GM23338 (cell line): ENCODE measurements around the gene TGM6. TPM values are rescaled to one million over a fixed set of nuclear protein-coding genes. Genes with fewer than 3 reads are reported as not detected.

Source experiments
- ATAC-seq: fragments of 200-7000 bp; cut with Tn5 transposase; 3 replicates; pipeline ENCODE4 v1.9.1; 2020
- DNase-seq: peaks from one replicate; pipeline ENCODE4 v3.0.0-alpha.2; 2015; ENCODE audit warnings: low spot score
- H2AFZ ChIP-seq: fragments of 200-600 bp; sonication (generic); 2 replicates; pipeline ENCODE4 v1.8.0; 2016; ENCODE audit warnings: antibody characterized with exemption, mild to moderate bottlenecking, moderate library complexity
- H3F3A ChIP-seq: fragments of 200-600 bp; sonication (generic); replicated peaks from 2 replicates; pipeline ENCODE4 v1.8.0; 2017; ENCODE audit warnings: antibody characterized with exemption, mixed run types, low read depth
- H3K27ac ChIP-seq: fragments of 200-600 bp; sonication (generic); 2 replicates; pipeline ENCODE4 v1.6.1; 2016; ENCODE audit warnings: low read depth
- H3K27me3 ChIP-seq: fragments of 200-600 bp; sonication (generic); 2 replicates; pipeline ENCODE4 v1.8.0; 2016; ENCODE audit warnings: mild to moderate bottlenecking, mixed run types, moderate library complexity; ENCODE audit not compliant: insufficient read depth
- H3K36me3 ChIP-seq: fragments of 200-600 bp; sonication (generic); 2 replicates; pipeline ENCODE4 v1.8.0; 2016; ENCODE audit warnings: mild to moderate bottlenecking; ENCODE audit not compliant: insufficient read depth
- H3K4me1 ChIP-seq: fragments of 200-600 bp; sonication (generic); 2 replicates; pipeline ENCODE4 v1.8.0; 2016; ENCODE audit warnings: mild to moderate bottlenecking, moderate library complexity; ENCODE audit not compliant: insufficient read depth
- H3K4me2 ChIP-seq: fragments of 200-600 bp; sonication (generic); 2 replicates; pipeline ENCODE4 v1.7.1; 2017; ENCODE audit warnings: mixed run types
- H3K4me3 ChIP-seq: fragments of 200-600 bp; sonication (generic); 2 replicates; pipeline ENCODE4 v1.6.1; 2016; ENCODE audit warnings: mixed run types
- H3K79me2 ChIP-seq: fragments of 200-600 bp; sonication (generic); replicated peaks from 2 replicates; pipeline ENCODE4 v1.8.0; 2017; ENCODE audit warnings: mild to moderate bottlenecking; ENCODE audit not compliant: insufficient read depth
- H3K9me2 ChIP-seq: fragments of 200-600 bp; sonication (generic); 2 replicates; pipeline ENCODE4 v1.8.0; 2017; ENCODE audit not compliant: insufficient read depth
- H4K20me1 ChIP-seq: fragments of 200-600 bp; sonication (generic); replicated peaks from 2 replicates; pipeline ENCODE4 v1.8.0; 2017; ENCODE audit warnings: mild to moderate bottlenecking; ENCODE audit not compliant: insufficient read depth
- H3K27ac Mint-ChIP-seq: 2 replicates; pipeline ENCODE4 v1.8.0; 2020; ENCODE audit warnings: inconsistent platforms, mild to moderate bottlenecking, moderate library complexity, mixed read lengths
- H3K27me3 Mint-ChIP-seq: 3 replicates; pipeline ENCODE4 v1.8.0; 2022; ENCODE audit warnings: low read depth, mild to moderate bottlenecking, moderate library complexity, mixed read lengths, inconsistent platforms; ENCODE audit not compliant: insufficient read depth, poor library complexity
- H3K36me3 Mint-ChIP-seq: 3 replicates; pipeline ENCODE4 v1.8.0; 2021; ENCODE audit warnings: low read depth, mild to moderate bottlenecking, inconsistent platforms, moderate library complexity, mixed read lengths
- H3K4me1 Mint-ChIP-seq: 3 replicates; pipeline ENCODE4 v1.8.0; 2020; ENCODE audit warnings: mild to moderate bottlenecking, inconsistent platforms, mixed read lengths
- H3K4me3 Mint-ChIP-seq: 3 replicates; pipeline ENCODE4 v1.8.0; 2021; ENCODE audit warnings: moderate library complexity, mild to moderate bottlenecking, inconsistent platforms, mixed read lengths
- H3K9me3 Mint-ChIP-seq: 3 replicates; pipeline ENCODE4 v1.8.0; 2020; ENCODE audit warnings: moderate library complexity, mild to moderate bottlenecking, inconsistent platforms, mixed read lengths
- CREB1 ChIP-seq: fragments of 250-450 bp; sonication (Bioruptor Pico); IDR thresholded peaks from 2 replicates; pipeline ENCODE4 v1.5.0; 2020; ENCODE audit warnings: low read depth, mild to moderate bottlenecking, moderate library complexity
- EZH2 ChIP-seq: fragments of 200-600 bp; sonication (generic); IDR thresholded peaks from one replicate; pipeline ENCODE4 v1.8.0; 2017; ENCODE audit warnings: antibody characterized with exemption, mild to moderate bottlenecking, low read depth; ENCODE audit not compliant: unreplicated experiment
- EZH2phosphoT487 ChIP-seq: fragments of 200-600 bp; sonication (generic); IDR thresholded peaks from one replicate; pipeline ENCODE4 v1.8.1; 2018; ENCODE audit warnings: antibody characterized with exemption; ENCODE audit not compliant: unreplicated experiment
- JUNB ChIP-seq: IDR thresholded peaks from one replicate; pipeline ENCODE4 v1.6.1; 2016; ENCODE audit warnings: antibody characterized with exemption; ENCODE audit not compliant: unreplicated experiment
- POLR2AphosphoS5 ChIP-seq: IDR thresholded peaks from 2 replicates; pipeline ENCODE4 v1.6.1; 2016; ENCODE audit warnings: antibody characterized with exemption, low read depth
- STAT1 ChIP-seq: IDR thresholded peaks from one replicate; pipeline ENCODE4 v1.6.1; 2016; ENCODE audit warnings: antibody characterized with exemption; ENCODE audit not compliant: unreplicated experiment
- ZNF114 ChIP-seq: fragments of 250-450 bp; sonication (Bioruptor Pico); IDR thresholded peaks from 2 replicates; pipeline ENCODE4 v1.5.0; 2020; ENCODE audit warnings: mild to moderate bottlenecking, moderate library complexity
- ZNF331 ChIP-seq: fragments of 250-450 bp; sonication (Bioruptor Pico); IDR thresholded peaks from 2 replicates; pipeline ENCODE4 v1.5.0; 2020; ENCODE audit warnings: low read depth, mild to moderate bottlenecking, moderate library complexity
- ZNF462 ChIP-seq: fragments of 250-450 bp; sonication (Bioruptor Pico); IDR thresholded peaks from 2 replicates; pipeline ENCODE4 v1.5.0; 2020; ENCODE audit warnings: mild to moderate bottlenecking, moderate library complexity
- polyA plus RNA-seq: library from polyadenylated mRNA; unstranded; fragments of >200 nt; fragmentation: Nextera tagmentation; extraction: Ambion mirVana; gene quantifications from 2 replicates; pipeline ENCODE4 v1.2.1, GENCODE V29; 2016
- total RNA-seq: library from RNA; depleted of rRNA; stranded (reverse); fragments of >200 nt; shearing (Covaris generic); gene quantifications from 2 replicates; pipeline ENCODE4 v1.2.3, GENCODE V29; 2014
- TF ChIP-seq, protein P1 (sequence below), 2 experiments: fragments of 200-600 bp in 1 of 2; sonication (generic) in 1 of 2; conservative IDR thresholded peaks; 2 replicates each; pipeline versions ENCODE4 v1.5.1 to v1.6.1; 2016 to 2017; ENCODE audit warnings: antibody characterized with exemption in 2 of 2, low read depth in 2 of 2, mild to moderate bottlenecking in 2 of 2, moderate library complexity in 1 of 2

The TGM6 gene
- total and polyA plus RNA-seq, 2 experiments from 2014 or later = not detected

GRCh38 chr20:2378893-2379292, 1.8 kb upstream of the TGM6 start:
- Mint-ChIP-seq H3K9me3 (no peaks in the 10 kb centered on the region), H3K4me3 (no peak overlapping the region), H3K27me3 (peaks cover 10% of the 10 kb centered on the region), H3K4me1 (peaks cover 11% of the 10 kb centered on the region), H3K27ac (no peak overlapping the region), H3K36me3 (no peaks in the 10 kb centered on the region)
- DNase-seq (no peak), ATAC-seq (no peak)
- TF ChIP-seq POLR2AphosphoS5 (no peak), EZH2phosphoT487 (no peak)
- no peaks in the 10 kb centered on the region for H3K79me2 ChIP-seq
- peaks cover 20% of the 10 kb centered on the region; the same call in 1 of the 2 replicates for H3K9me2 ChIP-seq
- H3K4me1 ChIP-seq = no peaks in the 10 kb centered on the region
- no peaks in the 10 kb centered on the region for H3K36me3 ChIP-seq
- no peaks in the 10 kb centered on the region for H4K20me1 ChIP-seq
- no peak overlapping the region for H3K27ac ChIP-seq
- H3F3A ChIP-seq = no peaks in the 10 kb centered on the region
- H3K27me3 ChIP-seq = no peaks in the 10 kb centered on the region
- peak overlapping the region; percentile 43; the same call in 1 of the 2 replicates for H3K4me2 ChIP-seq
- no peak overlapping the region for H3K4me3 ChIP-seq
- peak overlapping the region; percentile 52; the same call in 1 of the 2 replicates for H2AFZ ChIP-seq

- Mint-ChIP-seq H3K4me3 (no peak overlapping the region), H3K9me3 (no peaks in the 10 kb centered on the region), H3K4me1 (peaks cover 11% of the 10 kb centered on the region), H3K27me3 (peaks cover 10% of the 10 kb centered on the region), H3K36me3 (no peaks in the 10 kb centered on the region), H3K27ac (no peak overlapping the region; the same call in 1 of the 2 replicates)
- Histone ChIP-seq H4K20me1 (no peaks in the 10 kb centered on the region), H3K4me1 (no peaks in the 10 kb centered on the region), H2AFZ (peak overlapping the region; percentile 52), H3F3A (no peaks in the 10 kb centered on the region), H3K27ac (no peak overlapping the region), H3K36me3 (no peaks in the 10 kb centered on the region), H3K27me3 (no peaks in the 10 kb centered on the region), H3K79me2 (no peaks in the 10 kb centered on the region), H3K4me3 (no peak overlapping the region), H3K9me2 (peaks cover 20% of the 10 kb centered on the region; the same call in 1 of the 2 replicates), H3K4me2 (no peak overlapping the region)
- DNase-seq = peak; percentile 67
- ATAC-seq = peak; percentile 63
- TF ChIP-seq ZNF114 (CRISPR knock-in tag) = no peak
- no peak for TF ChIP-seq EZH2
- TF ChIP-seq ZNF331 (CRISPR knock-in tag) = no peak
- TF ChIP-seq, protein P1, sequence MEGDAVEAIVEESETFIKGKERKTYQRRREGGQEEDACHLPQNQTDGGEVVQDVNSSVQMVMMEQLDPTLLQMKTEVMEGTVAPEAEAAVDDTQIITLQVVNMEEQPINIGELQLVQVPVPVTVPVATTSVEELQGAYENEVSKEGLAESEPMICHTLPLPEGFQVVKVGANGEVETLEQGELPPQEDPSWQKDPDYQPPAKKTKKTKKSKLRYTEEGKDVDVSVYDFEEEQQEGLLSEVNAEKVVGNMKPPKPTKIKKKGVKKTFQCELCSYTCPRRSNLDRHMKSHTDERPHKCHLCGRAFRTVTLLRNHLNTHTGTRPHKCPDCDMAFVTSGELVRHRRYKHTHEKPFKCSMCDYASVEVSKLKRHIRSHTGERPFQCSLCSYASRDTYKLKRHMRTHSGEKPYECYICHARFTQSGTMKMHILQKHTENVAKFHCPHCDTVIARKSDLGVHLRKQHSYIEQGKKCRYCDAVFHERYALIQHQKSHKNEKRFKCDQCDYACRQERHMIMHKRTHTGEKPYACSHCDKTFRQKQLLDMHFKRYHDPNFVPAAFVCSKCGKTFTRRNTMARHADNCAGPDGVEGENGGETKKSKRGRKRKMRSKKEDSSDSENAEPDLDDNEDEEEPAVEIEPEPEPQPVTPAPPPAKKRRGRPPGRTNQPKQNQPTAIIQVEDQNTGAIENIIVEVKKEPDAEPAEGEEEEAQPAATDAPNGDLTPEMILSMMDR (conservative IDR thresholded peaks at IDR 0.05; ENCODE audit: low read depth in 2 of 2) = no peak
- no peak for TF ChIP-seq ZNF462
- TF ChIP-seq EZH2phosphoT487 = no peak
- TF ChIP-seq JUNB = no peak
- TF ChIP-seq STAT1 = no peak
- no peak for TF ChIP-seq CREB1
- no peak for TF ChIP-seq POLR2AphosphoS5
Measured at GRCh38 chr20:2379511-2380229, 1.0 kb upstream of the TGM6 start.
